GM19468 (cell line): Measurements from ENCODE around the gene SNRNP27.
"Not testable (repeated sequence)": the region's sequence is repeated elsewhere in the genome, so short reads cannot be mapped to it uniquely, and the experiment has no call there.

Experiments
- ATAC-seq: cut with Tn5 transposase; IDR thresholded peaks from one replicate; pipeline ENCODE4 v1.9.1; 2021; ENCODE audit warnings: mild to moderate bottlenecking, moderate library complexity, moderate number of reproducible peaks; ENCODE audit not compliant: unreplicated experiment; ENCODE audit errors: extremely low read depth

The SNRNP27 gene

DNA sequence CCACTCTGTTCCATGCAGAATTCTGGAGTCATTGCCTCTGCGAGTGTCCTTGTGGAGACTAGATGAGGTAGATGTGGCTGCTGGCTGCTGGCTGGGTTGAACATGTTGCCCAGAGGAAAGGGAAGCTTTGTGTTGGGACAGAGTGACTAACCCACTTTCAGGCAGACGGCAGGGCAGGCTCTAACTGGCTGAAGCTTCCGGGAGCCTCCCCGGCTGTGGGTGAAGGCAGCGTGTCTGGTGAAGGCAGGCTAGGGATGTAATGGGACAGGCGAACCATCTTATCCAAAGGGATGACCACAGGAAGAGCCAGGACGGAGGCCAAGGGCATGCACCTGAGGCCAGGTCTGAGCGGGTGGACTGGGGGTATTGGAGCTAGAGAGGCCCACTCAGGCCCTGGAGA lies 51.7 kb downstream of the SNRNP27 start:
- no peak for ATAC-seq

DNA sequence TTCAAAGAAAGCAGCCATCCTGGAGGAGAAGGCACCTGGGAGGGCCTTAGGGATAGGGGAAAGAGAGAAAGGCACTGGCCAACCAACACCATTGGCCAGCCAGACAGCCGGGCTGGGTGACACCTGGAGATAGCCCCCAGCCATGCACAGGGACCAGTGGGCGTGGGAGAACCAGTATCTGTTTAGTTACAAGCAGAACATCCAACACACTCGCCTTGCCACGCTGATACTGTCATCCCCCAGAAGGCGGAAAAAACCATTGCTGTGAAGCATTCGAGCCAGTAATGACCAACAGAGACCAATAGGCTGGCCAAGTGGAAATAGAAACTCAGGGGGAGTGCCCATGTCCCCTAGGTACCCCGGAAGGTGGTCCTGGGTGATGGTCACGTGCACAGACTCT lies 52.2 kb downstream of the SNRNP27 start:
- ATAC-seq, result no peak

- ATAC-seq, result no peak
Measured at GRCh38 chr2:69946351-69947324, 52.9 kb downstream of the SNRNP27 start.

DNA sequence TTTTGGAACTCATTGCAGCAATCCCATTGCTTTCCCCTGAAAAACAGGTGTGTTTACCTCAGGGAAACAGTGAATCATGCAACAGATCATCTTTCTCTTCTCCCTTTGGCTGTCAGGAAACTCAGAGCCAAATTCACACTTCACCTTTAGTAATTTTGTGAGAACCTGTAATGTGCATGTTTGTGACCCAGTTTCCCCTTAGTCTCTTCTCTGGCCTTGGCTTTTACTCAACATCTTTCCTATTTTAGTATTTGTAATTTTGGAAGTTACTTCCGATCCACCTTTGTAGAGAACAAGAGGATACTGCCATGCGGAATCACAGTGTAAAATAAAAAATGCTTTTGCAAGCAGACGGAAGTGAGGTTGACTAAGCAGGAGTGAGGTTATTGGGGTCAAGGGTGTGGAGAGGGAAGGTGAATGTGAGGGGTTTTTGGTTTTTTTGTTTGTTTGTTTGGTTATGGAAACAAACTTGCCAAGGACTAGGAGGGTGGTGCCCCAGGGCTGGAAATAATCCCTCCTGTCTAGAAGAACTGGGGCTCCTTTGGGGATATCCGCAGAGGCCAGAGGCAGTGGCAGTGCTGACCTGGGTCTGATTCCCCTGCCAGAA lies 53.7 kb downstream of the SNRNP27 start:
- no peak for ATAC-seq

DNA sequence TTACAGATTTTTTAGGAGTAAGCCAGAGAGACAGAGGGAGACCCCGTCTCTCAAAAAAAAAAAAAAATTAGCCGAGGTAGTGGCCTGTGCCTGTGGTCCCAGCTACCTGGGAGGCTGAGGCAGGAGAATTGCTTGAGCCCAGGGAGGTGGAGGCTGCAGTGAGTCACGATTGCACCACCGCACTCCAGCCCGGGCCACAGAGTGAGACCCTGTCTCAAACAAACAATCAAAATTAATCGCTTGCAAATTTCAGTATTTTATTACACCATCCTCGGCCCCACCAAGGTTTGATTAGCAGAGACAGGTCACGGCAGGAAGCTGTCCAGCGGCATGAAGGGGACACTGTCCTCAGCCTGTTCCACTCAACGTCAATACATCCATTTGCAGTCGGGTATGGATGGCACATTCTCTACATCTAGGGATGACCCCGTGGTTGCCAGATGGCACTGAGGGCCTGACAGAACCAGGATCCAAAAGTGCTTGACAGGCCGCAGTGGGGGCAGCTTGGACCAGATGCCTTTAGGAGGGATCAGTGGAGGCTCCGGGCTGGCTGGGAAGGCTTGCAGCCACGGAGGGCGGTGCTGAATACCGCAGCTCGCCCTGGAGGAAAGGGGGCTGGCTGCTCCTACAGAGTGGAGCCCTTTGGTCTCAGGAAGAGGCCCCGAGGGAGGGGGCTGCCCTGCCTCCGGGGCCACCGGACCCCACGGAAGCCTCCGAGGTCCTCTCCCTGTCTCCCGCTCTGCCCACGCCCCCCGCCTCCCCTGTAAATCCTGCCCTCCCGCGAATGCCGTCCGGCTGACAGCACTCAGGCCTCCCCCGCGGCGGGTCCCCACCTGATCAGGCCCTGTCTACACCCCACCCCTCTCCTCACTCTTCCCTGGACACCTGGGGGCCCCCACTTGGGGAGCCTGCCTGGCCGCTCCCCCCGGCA lies 54.5 kb downstream of the SNRNP27 start:
- ATAC-seq, result no peak

DNA sequence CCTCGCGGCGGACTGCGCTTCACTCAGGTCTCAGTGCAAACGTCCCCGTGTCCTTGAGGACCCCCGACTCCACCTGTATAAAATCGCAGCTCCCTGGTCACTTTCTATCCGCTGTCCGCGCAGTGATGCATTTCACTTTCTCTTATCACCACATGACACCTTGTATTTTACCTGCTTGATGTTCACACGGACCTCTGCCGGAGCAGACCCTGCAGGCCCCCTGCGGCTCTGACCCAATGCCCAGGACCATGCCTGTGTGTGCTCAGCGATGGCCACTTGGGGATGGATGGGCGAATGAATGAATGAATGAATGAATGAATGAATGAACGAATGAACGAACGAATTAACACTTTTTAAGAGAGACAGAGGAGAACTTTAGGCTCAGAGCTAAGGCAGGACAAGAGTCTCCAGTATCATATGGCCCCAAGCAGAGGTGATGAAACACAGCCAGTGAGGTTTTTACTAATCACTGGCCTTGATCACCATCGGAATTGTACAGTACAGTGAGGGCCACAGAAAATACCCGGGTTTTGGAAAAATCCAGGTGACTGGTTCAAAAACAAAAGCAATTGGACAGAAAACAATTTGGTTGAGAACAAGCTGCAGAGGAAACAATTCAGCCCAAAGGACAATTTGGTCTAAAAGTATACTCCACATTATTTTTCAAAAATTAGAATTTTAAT lies 55.3 kb downstream of the SNRNP27 start:
- ATAC-seq, result no peak

DNA sequence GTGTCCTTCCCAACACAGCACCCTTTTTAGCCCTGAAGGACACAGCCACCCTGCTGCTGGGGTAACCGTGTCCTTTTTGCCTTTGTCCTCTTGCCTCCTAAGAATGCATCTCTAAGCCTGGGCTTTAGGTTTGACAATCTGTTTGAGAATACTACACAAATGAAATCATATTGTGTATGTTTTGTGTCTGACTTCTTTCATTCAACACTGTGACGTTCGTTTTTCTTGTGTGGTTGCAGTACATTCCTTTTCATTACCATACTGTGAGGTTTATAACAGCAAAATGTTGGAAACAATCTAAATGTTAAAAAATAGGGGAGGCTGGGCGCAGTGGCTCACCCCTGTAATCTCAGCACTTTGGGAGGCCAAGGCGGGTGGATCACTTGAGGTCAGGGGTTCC lies 56.5 kb downstream of the SNRNP27 start:
- ATAC-seq, result no peak

- ATAC-seq, result not testable (repeated sequence)
Measured at GRCh38 chr2:69950671-69951070, 56.9 kb downstream of the SNRNP27 start.

- ATAC-seq, result no peak
Measured at GRCh38 chr2:69952336-69953115, 58.8 kb downstream of the SNRNP27 start.

DNA sequence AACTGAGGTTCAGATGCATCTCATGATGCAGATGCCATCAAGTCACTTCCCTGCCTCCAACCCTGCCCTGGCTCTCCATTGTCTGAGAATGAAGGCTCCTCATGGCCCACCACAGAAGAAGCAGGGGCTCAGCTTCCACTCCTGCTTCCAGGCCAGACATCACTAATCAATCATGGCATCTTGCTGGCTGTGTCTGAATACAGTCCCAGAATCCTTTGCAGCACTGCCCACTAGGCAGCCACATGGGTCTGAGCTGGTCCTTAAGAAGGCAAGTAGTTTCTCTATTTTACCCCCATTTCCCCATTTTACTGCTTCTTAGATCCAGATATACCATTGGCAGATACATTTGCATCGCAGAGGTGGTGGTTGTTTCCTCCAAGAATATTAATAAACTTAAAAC lies 60.3 kb downstream of the SNRNP27 start:
- no peak for ATAC-seq
